Stimulated activated CD4-positive, alpha-beta T cell treated with anti-CD3 and anti-CD28 coated beads, Interleukin-15, amount 100 ng/mL, for 48 hours (primary cell): Measurements from ENCODE around the gene CCNB1IP1.
"Not testable (repeated sequence)": the region's sequence is repeated elsewhere in the genome, so short reads cannot be mapped to it uniquely, and the experiment has no call there.

Experiments
- DNase-seq, 2 donors: peaks; one replicate each; pipeline ENCODE4 v3.0.0-alpha.2; 2020; ENCODE audit warnings: low read depth in 2 of 2

Gene CCNB1IP1

GRCh38 chr14:20332788-20333493, at the start of gene CCNB1IP1:
TSS of gene CCNB1IP1 (minus strand) at chr14:20333279. CDS start at chr14:20316523, 16,756 bp downstream.
- peak in 1 of 2 donors; percentile 32 for DNase-seq

GRCh38 chr14:20382526-20382925, 49.4 kb upstream of the CCNB1IP1 start:
- no peak for DNase-seq

GRCh38 chr14:20381341-20381740, 48.3 kb upstream of the CCNB1IP1 start:
- no peak for DNase-seq

GRCh38 chr14:20380681-20381080, 47.6 kb upstream of the CCNB1IP1 start:
- DNase-seq, result no peak

GRCh38 chr14:20379743-20380142, 46.7 kb upstream of the CCNB1IP1 start:
- no peak for DNase-seq

- no peak for DNase-seq
These were observed 44.1 kb upstream of the CCNB1IP1 start for GRCh38 chr14:20377171-20377570.

- DNase-seq, result no peak
These were observed 43.1 kb upstream of the CCNB1IP1 start for GRCh38 chr14:20376071-20376588.

GRCh38 chr14:20375471-20375870, 42.4 kb upstream of the CCNB1IP1 start:
- no peak for DNase-seq

GRCh38 chr14:20372796-20373195, 39.7 kb upstream of the CCNB1IP1 start:
- no peak for DNase-seq

- no peak for DNase-seq
These were observed 32.8 kb upstream of the CCNB1IP1 start for GRCh38 chr14:20365928-20366327.

GRCh38 chr14:20358474-20358873, 25.4 kb upstream of the CCNB1IP1 start:
- DNase-seq, result not testable (repeated sequence)

- DNase-seq, result no peak
These were observed 23.3 kb upstream of the CCNB1IP1 start for GRCh38 chr14:20356422-20356821.

GRCh38 chr14:20350860-20351259, 17.8 kb upstream of the CCNB1IP1 start:
- no peak for DNase-seq

GRCh38 chr14:20350282-20350681, 17.2 kb upstream of the CCNB1IP1 start:
- no peak for DNase-seq

- no peak for DNase-seq
These were observed 14.7 kb upstream of the CCNB1IP1 start for GRCh38 chr14:20347747-20348146.

GRCh38 chr14:20346713-20347112, 13.6 kb upstream of the CCNB1IP1 start:
- DNase-seq, result no peak

GRCh38 chr14:20345366-20345765, 12.3 kb upstream of the CCNB1IP1 start:
- no peak for DNase-seq

- no peak for DNase-seq
These were observed 10.8 kb upstream of the CCNB1IP1 start for GRCh38 chr14:20343862-20344220.

- DNase-seq, result peak; percentile 95 to 97
These were observed 10.2 kb upstream of the CCNB1IP1 start, which contains the start of gene PARP2 for GRCh38 chr14:20343092-20343861. TSS of gene PARP2 (plus strand) at chr14:20343635. CDS start at chr14:20343642, 7 bp downstream.

GRCh38 chr14:20341646-20342045, 8.6 kb upstream of the CCNB1IP1 start:
- no peak for DNase-seq

GRCh38 chr14:20341032-20341431, 8.0 kb upstream of the CCNB1IP1 start:
- not testable (repeated sequence) for DNase-seq

GRCh38 chr14:20334017-20334416, 938 bp upstream of the CCNB1IP1 start:
- no peak for DNase-seq

GRCh38 chr14:20333494-20333841, 389 bp upstream of the CCNB1IP1 start:
- no peak for DNase-seq
